HG03175 (cell line): ENCODE results near the gene ACSL3.

Experiments
- ATAC-seq: cut with Tn5 transposase; IDR thresholded peaks from one replicate; pipeline ENCODE4 v1.9.1; 2021; ENCODE audit warnings: mild to moderate bottlenecking, moderate library complexity; ENCODE audit not compliant: unreplicated experiment

ACSL3 gene

DNA sequence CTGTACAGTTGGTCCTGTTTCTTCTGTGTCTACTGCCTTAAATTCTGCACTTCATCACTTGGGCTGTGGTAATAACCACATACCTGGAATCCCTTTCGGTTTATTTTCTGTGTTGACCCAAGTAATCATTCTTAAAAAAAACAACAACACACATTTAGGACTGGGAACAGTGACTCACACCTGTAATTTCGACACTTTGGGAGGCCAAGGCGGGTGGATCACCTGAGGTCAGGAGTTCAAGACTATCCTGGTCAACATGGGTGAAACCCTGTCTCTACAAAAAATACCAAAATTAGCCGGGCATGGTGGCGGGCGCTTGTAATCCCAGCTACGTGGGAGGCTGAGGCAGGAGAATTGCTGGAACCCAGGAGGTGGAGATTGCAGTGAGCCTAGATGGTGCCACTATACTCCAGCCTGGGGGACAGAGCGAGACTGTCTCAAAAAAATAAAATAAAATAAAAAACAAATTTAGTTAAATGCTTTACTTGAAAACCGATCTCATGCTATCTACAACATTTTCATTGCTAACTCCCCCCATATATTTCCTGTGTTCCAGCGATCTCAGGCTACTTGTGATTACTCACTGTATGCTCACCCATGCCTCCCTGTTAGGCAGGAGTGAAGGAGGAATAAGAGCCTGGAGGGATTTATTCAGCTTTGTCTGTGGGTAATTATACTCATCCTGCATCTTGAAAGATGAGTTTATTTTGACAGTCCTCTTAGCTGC is 18.2 kb downstream of the ACSL3 start:
- no peak for ATAC-seq

- no peak for ATAC-seq
Observed at GRCh38 chr2:222879604-222879933, 18.7 kb downstream of the ACSL3 start.

GRCh38 chr2:222882484-222882928 is 21.7 kb downstream of the ACSL3 start:
- ATAC-seq = no peak

- ATAC-seq = no peak
Observed at GRCh38 chr2:222883420-222883819, 22.6 kb downstream of the ACSL3 start.

DNA sequence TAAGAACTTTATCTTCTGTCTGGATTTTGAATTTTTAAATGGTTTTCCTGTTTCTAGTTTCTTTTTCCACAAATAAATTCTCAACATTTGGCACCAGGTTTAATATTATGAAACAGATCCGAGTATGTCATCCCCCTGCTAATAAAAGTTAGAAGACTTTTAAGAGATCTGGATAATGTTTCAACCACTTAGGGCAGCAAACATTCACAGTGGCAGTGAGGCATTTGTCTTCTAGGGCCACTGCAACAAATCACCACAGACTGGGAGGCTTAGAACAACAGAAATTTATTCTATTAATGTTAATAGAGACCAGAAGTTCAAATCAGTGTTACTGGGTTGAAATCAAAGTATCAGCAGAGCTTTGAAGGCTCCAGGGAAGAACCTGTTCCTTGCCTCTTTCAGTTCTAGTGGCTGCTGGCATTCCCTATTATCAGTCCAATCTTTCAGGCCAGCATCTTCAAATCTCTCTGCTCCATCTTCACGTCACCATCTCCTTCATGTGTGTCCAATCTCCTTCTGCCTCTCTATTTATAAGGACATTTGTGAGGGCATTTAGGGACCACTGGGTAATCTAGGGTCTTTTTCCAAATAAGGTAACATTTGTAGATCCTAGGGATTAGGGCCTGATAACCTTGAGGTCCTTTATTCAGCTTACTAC is 23.4 kb downstream of the ACSL3 start:
- no peak for ATAC-seq

GRCh38 chr2:222884805-222885424 is 24.1 kb downstream of the ACSL3 start:
- ATAC-seq = no peak

- ATAC-seq = no peak
Observed at GRCh38 chr2:222887124-222887523, 26.3 kb downstream of the ACSL3 start.

DNA sequence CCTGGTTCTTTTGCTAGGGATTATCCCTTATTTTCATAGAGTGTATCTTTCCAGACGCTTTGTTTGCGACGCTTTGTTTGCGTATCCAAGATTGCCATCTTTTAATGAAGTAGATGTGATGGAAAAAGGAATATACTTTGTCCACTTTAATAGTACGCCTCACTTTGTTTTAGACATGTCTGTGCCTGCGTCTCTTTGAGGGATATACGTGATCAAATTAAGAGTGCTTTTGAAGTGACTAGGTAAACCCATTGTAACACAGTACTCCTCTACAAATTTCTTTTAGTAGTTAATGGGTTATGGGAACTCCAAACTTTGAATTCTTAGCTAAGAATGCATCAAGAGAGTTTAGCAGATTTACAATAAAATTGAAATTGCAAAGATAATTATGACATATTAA is 27.9 kb downstream of the ACSL3 start:
- no peak for ATAC-seq

GRCh38 chr2:222891890-222892289 is 31.1 kb downstream of the ACSL3 start:
- ATAC-seq = no peak

- no peak for ATAC-seq
Observed at GRCh38 chr2:222892321-222892720, 31.5 kb downstream of the ACSL3 start.

GRCh38 chr2:222892761-222893160 is 31.9 kb downstream of the ACSL3 start:
- ATAC-seq = no peak

- ATAC-seq = no peak
Observed at GRCh38 chr2:222893716-222894115, 32.9 kb downstream of the ACSL3 start.

DNA sequence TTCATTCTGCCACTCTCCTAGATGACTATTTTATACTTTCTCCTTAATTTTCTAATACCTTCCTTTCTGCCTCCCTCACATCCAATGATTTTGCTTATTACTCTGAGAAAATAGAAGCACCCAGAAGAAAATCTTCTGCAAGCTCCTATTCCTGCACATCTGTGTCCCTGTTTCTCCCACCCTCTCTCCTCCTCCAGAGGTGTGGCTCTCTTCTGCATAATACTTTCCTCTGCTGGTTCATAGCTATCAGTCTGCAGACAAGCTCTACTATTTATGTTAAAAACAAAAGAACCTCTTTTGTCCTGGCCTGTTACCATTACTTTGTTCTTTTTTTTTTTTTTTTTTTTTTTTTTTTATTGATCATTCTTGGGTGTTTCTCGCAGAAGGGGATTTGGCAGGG is 34.3 kb downstream of the ACSL3 start:
- no peak for ATAC-seq

DNA sequence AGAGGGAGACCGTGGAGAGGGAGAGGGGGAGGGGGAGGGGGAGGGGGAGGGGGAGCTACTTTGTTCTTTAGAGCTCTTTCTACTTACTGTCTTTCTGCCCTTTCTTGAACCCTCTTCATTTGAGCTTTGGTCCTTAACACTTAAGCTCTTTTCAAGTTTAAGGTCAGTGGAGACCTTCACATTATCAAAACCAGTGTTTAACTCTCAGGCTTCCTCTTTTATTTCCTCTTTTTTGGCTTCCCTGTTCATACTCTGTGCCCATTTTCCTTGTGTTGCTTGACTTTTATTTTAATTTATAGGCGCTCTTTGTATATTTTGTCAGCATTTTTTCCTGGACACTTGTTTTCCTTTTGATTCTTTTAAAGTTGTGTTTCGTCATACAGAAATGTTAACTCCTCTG is 37.1 kb downstream of the ACSL3 start:
- ATAC-seq = no peak

GRCh38 chr2:222899413-222900181 is 38.8 kb downstream of the ACSL3 start:
- no peak for ATAC-seq

DNA sequence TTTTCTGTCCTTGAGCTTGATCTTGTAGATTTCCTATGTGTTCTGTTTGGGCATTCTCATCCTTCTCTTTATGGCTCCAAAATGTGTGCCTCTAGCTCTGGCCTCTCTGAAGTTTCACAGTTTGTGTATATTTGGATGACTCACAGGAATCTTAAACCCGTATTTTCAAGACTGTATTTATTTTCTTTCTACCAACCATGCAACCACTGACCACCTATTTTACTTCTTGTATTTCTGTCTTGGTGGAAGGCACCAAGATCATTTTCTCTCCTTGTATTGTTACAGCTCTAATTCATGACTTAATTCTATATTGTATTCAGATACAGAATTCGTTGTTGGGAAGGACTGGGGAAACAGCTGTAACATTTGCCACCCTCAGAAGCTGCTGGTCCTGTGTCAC is 39.5 kb downstream of the ACSL3 start:
- ATAC-seq = no peak

DNA sequence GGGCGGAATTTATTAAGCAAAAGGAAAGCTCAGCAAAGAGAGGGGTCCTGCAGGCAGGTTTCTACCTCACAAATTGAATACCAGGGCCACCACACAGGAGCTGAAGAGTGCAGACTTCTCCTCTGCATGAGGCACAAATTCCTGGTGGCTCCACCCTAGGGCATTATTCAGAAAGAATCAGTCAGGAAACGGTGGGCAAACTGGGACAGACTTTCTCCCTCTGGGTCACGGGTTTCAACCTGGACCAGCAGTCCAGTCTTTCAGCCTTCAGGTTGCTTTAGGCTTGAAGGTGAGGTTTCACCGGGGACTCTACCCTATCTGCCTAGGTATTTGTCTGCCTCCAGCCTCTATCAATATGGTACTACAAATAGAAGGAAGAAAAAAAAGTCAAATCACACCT is 41.8 kb downstream of the ACSL3 start:
- no peak for ATAC-seq

- ATAC-seq = peak; percentile 92
Observed at GRCh38 chr2:222903234-222904220, 42.7 kb downstream of the ACSL3 start.

GRCh38 chr2:222904557-222905258 is 43.9 kb downstream of the ACSL3 start:
- no peak for ATAC-seq

GRCh38 chr2:222907048-222907447 is 46.2 kb downstream of the ACSL3 start:
- no peak for ATAC-seq
